ENCODE data around the gene ACAN.

ACAN gene

GRCh38 chr15:88865498-88866099 is 62.4 kb downstream of the ACAN start:
- no peak for TF ChIP-seq POLR2AphosphoS5 (IDR thresholded peaks at IDR 0.05; ENCODE audit: low read depth, low read length)
- no peak for TF ChIP-seq POLR2A (IDR thresholded peaks at IDR 0.05; ENCODE audit: low read depth, low read length)
- TF ChIP-seq TAF1 (IDR thresholded peaks at IDR 0.05; ENCODE audit: borderline replicate concordance, low read depth, low read length): no peak
- DNase-seq (ENCODE audit: insufficient read length) (no peak), FAIRE-seq (no peak)

GRCh38 chr15:88866295-88866881 is 63.2 kb downstream of the ACAN start:
- TF ChIP-seq POLR2AphosphoS5 (IDR thresholded peaks at IDR 0.05; ENCODE audit: low read depth, low read length) (no peak), TAF1 (IDR thresholded peaks at IDR 0.05; ENCODE audit: borderline replicate concordance, low read depth, low read length) (no peak), POLR2A (IDR thresholded peaks at IDR 0.05; ENCODE audit: low read depth, low read length) (no peak)
- FAIRE-seq (no peak), DNase-seq (ENCODE audit: insufficient read length) (no peak)

- no peak for TF ChIP-seq TAF1 (IDR thresholded peaks at IDR 0.05; ENCODE audit: borderline replicate concordance, low read depth, low read length)
- no peak for TF ChIP-seq POLR2A (IDR thresholded peaks at IDR 0.05; ENCODE audit: low read depth, low read length)
- no peak for TF ChIP-seq POLR2AphosphoS5 (IDR thresholded peaks at IDR 0.05; ENCODE audit: low read depth, low read length)
- DNase-seq (ENCODE audit: insufficient read length): no peak
- FAIRE-seq: no peak
Measured at GRCh38 chr15:88871313-88871712, 68.1 kb downstream of the ACAN start.

GRCh38 chr15:88872106-88872505 is 68.9 kb downstream of the ACAN start:
- FAIRE-seq: no peak
- DNase-seq (ENCODE audit: insufficient read length): no peak
- TF ChIP-seq POLR2AphosphoS5 (IDR thresholded peaks at IDR 0.05; ENCODE audit: low read depth, low read length) (no peak), TAF1 (IDR thresholded peaks at IDR 0.05; ENCODE audit: borderline replicate concordance, low read depth, low read length) (no peak), POLR2A (IDR thresholded peaks at IDR 0.05; ENCODE audit: low read depth, low read length) (no peak)

GRCh38 chr15:88872706-88873105 is 69.5 kb downstream of the ACAN start:
- TF ChIP-seq POLR2A (IDR thresholded peaks at IDR 0.05; ENCODE audit: low read depth, low read length) (no peak), POLR2AphosphoS5 (IDR thresholded peaks at IDR 0.05; ENCODE audit: low read depth, low read length) (no peak), TAF1 (IDR thresholded peaks at IDR 0.05; ENCODE audit: borderline replicate concordance, low read depth, low read length) (no peak)
- DNase-seq (ENCODE audit: insufficient read length) (no peak), FAIRE-seq (no peak)

GRCh38 chr15:88873786-88874185 is 70.5 kb downstream of the ACAN start:
- DNase-seq (ENCODE audit: insufficient read length) (no peak), FAIRE-seq (no peak)
- TF ChIP-seq TAF1 (IDR thresholded peaks at IDR 0.05; ENCODE audit: borderline replicate concordance, low read depth, low read length) (no peak), POLR2A (IDR thresholded peaks at IDR 0.05; ENCODE audit: low read depth, low read length) (no peak), POLR2AphosphoS5 (IDR thresholded peaks at IDR 0.05; ENCODE audit: low read depth, low read length) (no peak)

- FAIRE-seq (no peak), DNase-seq (ENCODE audit: insufficient read length) (no peak)
- no peak for TF ChIP-seq POLR2A (IDR thresholded peaks at IDR 0.05; ENCODE audit: low read depth, low read length)
Measured at GRCh38 chr15:88874275-88874674, 71.0 kb downstream of the ACAN start.

- DNase-seq (ENCODE audit: insufficient read length) (no peak), FAIRE-seq (no peak)
- TF ChIP-seq TAF1 (IDR thresholded peaks at IDR 0.05; ENCODE audit: borderline replicate concordance, low read depth, low read length): no peak
- no peak for TF ChIP-seq POLR2AphosphoS5 (IDR thresholded peaks at IDR 0.05; ENCODE audit: low read depth, low read length)
- no peak for TF ChIP-seq POLR2A (IDR thresholded peaks at IDR 0.05; ENCODE audit: low read depth, low read length)
Measured at GRCh38 chr15:88874684-88875083, 71.4 kb downstream of the ACAN start.

- FAIRE-seq (no peak), DNase-seq (ENCODE audit: insufficient read length) (no peak)
- TF ChIP-seq POLR2A (IDR thresholded peaks at IDR 0.05; ENCODE audit: low read depth, low read length) (no peak), POLR2AphosphoS5 (IDR thresholded peaks at IDR 0.05; ENCODE audit: low read depth, low read length) (no peak), TAF1 (IDR thresholded peaks at IDR 0.05; ENCODE audit: borderline replicate concordance, low read depth, low read length) (no peak)
Measured at GRCh38 chr15:88876573-88876972, 73.3 kb downstream of the ACAN start.

GRCh38 chr15:88877415-88877814 is 74.2 kb downstream of the ACAN start:
- no peak for DNase-seq (ENCODE audit: insufficient read length)
- TF ChIP-seq POLR2AphosphoS5 (IDR thresholded peaks at IDR 0.05; ENCODE audit: low read depth, low read length): no peak
- TF ChIP-seq POLR2A (IDR thresholded peaks at IDR 0.05; ENCODE audit: low read depth, low read length): no peak
- no peak for TF ChIP-seq TAF1 (IDR thresholded peaks at IDR 0.05; ENCODE audit: borderline replicate concordance, low read depth, low read length)

GRCh38 chr15:88877906-88878305 is 74.7 kb downstream of the ACAN start:
- FAIRE-seq (no peak), DNase-seq (ENCODE audit: insufficient read length) (no peak)
- TF ChIP-seq POLR2A (IDR thresholded peaks at IDR 0.05; ENCODE audit: low read depth, low read length): no peak
- no peak for TF ChIP-seq POLR2AphosphoS5 (IDR thresholded peaks at IDR 0.05; ENCODE audit: low read depth, low read length)
- TF ChIP-seq TAF1 (IDR thresholded peaks at IDR 0.05; ENCODE audit: borderline replicate concordance, low read depth, low read length): no peak

More at GRCh38 chr15:88877415-88877814, 74.2 kb downstream of the ACAN start:
- FAIRE-seq: no peak

GRCh38 chr15:88878720-88879184 is 75.5 kb downstream of the ACAN start:
- TF ChIP-seq POLR2AphosphoS5 (IDR thresholded peaks at IDR 0.05; ENCODE audit: low read depth, low read length) (no peak), POLR2A (IDR thresholded peaks at IDR 0.05; ENCODE audit: low read depth, low read length) (no peak), TAF1 (IDR thresholded peaks at IDR 0.05; ENCODE audit: borderline replicate concordance, low read depth, low read length) (no peak)
- FAIRE-seq: peak; percentile 54
- DNase-seq (ENCODE audit: insufficient read length): peak; percentile 74

Measured in GM12892 (cell line).